Panc1 (cell line): ENCODE data around the gene PIGP.

Source experiments
- CTCF ChIP-seq: fragments of 450-650 bp; IDR thresholded peaks from 2 replicates; pipeline ENCODE4 v1.5.1; 2017; ENCODE audit warnings: mild to moderate bottlenecking
- POLR2AphosphoS5 ChIP-seq: IDR thresholded peaks from 2 replicates; pipeline ENCODE4 v1.6.1; 2012; ENCODE audit warnings: mild to moderate bottlenecking, low read depth, low read length, moderate library complexity
- REST ChIP-seq, 2 experiments: IDR thresholded peaks; 2 replicates each; pipeline ENCODE4 v1.6.1; 2011 to 2012; ENCODE audit warnings: low read depth in 2 of 2, control low read depth in 1 of 2, low read length in 1 of 2, mild to moderate bottlenecking in 1 of 2, moderate library complexity in 1 of 2; ENCODE audit not compliant: insufficient read depth in 1 of 2
- SIN3A ChIP-seq: IDR thresholded peaks from 2 replicates; pipeline ENCODE4 v1.6.1; 2012; ENCODE audit warnings: low read depth, mild to moderate bottlenecking, low read length, moderate library complexity, borderline replicate concordance; ENCODE audit not compliant: insufficient read depth

GRCh38 chr21:37079211-37079824 is 6.4 kb upstream of the PIGP start:
- TF ChIP-seq CTCF: peak; percentile 65
- TF ChIP-seq REST (IDR thresholded peaks at IDR 0.05; ENCODE audit: insufficient read depth in 1 of 2, low read depth in 2 of 2, low read length in 1 of 2): no peak
- TF ChIP-seq POLR2AphosphoS5: no peak
- no peak for TF ChIP-seq SIN3A
